GOT3 (cell line): ENCODE measurements around the gene BRCA1.
"Not testable (repeated sequence)": the region's sequence is repeated elsewhere in the genome, so short reads cannot be mapped to it uniquely, and the experiment has no call there.

Experiments
- DNase-seq: peaks from one replicate; lab custom pipeline; 2025; ENCODE audit warnings: mixed read lengths; lab: John Stamatoyannopoulos, UW

Gene BRCA1

DNA sequence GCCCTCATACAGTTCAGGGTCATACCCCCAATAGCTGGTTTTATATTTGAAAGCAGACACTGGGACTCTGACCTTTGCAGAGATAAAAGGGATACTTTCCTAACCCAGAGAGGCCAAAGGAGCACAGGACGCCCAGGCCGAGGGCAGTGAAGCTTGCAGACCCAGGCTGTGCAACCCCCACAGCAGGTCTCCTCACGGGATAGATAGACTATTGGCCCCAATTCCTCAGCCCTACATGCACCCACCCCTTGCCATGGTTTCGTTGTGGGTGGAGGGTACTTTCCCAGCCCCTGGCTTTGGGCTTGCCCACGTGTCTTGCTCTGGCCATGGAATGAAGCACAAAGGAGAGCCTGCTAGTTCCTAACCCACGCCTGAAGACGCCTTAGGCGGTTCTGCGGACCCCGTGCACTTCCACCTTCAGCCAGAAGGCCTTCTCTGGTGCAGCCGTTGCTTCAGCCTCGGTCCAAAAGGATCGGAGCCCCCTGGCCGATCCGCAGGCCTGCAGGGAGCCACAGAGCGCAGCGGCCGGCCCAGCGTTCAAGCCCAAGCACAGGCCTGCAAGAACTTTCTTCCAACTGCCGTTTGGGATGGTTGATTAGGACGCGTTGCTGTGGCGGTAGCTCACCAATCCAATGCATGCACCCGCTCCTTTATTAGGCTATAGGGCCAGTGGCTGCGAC is 9.8 kb upstream of the BRCA1 start:
- DNase-seq, result no peak

DNA sequence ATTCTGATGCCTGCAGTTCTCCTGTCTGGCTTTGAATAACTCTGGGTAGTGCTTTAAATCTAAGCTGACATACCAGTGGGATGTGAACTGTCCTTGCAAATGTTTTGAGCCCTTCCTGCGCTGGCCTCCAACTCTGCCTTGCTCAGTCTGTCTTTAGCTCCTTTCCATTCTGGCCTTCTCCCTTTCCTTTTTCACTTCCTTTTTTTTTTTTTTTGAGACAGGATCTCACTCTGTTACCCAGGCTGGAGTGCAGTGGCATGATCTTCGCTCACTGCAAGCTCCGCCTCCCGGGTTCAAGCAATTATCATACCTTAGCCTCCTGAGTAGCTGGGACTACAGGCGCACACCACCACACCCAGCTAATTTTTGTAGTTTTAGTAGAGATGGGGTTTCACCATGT is 8.3 kb upstream of the BRCA1 start:
- not testable (repeated sequence) for DNase-seq

DNA sequence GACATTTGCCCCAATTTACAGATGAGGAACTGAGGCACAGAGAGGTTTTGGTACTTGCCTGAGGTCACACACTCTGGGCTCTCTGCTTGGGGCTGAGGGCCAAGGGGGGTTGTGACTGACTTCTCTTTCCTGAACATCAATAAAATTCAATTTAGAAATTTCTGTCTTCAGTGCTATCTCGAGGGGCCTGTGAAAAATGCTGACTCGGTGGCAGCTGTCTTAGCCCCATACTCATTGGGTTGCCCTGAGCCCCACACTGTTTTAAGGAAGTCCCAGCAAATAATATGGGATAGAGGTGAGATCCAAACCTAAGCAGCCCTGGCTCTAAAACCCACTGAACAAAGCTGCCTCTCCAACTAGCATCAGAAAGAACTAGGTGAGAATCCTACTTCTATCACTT is 7.0 kb upstream of the BRCA1 start:
- DNase-seq, result no peak

DNA sequence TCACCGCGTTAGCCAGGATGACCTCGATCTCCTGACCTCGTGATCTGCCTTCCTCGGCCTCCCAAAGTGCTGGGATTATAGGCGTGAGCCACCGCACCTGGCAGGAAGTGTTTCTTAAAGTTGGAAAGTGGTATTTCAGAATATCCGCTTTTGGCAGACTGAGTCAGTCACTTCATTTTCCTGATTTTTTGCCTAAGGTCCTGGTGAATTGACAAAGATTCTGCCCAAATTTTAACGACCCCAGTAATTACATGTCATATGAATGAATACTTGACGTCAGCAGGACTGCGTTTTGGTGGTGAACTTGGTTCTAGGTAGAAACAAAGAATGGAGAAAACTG is 4.5 kb upstream of the BRCA1 start:
- no peak for DNase-seq

DNA sequence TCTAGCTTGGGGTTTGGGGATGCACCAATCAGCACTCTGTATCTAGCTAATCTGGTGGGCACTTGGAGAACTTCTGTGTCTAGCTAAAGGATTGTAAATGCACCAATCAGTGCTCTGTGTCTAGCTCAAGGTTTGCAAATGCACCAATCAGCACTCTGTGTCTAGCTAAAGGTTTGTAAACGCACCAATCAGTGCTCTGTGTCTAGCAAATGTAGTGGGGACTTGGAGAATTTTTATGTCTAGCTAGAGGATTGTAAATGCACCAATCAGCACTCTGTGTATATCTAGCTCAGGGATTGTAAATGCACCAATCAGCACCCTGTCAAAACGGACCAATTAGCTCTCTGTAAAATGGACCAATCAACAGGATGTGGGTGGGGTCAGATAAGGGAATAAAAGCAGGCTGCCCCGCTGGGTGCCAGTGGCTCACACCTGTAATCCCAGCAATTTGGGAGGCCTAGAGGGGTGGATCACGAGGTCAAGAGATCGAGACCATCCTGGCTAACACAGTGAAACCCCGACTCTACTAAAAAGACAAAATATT is 2.2 kb upstream of the BRCA1 start:
- DNase-seq, result not testable (repeated sequence)

DNA sequence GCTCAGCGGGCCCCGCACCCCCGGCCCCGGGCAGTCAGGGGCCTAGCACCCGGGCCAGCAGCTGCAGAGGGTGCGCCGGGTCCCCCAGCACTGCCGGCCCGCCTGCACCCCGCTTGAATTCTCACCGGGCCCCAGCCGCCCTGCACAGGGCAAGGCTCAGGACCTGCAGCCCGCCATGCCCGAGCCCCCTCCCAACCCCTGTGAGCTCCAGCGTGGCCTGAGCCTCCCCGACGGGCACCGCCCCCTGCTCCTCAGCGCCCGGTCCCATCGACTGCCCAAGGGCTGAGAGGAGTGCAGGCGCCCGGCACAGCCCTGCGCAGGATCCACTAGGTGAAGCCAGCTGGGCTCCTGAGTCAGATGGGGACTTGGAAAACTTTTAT is 1.7 kb upstream of the BRCA1 start:
- no peak for DNase-seq

DNA sequence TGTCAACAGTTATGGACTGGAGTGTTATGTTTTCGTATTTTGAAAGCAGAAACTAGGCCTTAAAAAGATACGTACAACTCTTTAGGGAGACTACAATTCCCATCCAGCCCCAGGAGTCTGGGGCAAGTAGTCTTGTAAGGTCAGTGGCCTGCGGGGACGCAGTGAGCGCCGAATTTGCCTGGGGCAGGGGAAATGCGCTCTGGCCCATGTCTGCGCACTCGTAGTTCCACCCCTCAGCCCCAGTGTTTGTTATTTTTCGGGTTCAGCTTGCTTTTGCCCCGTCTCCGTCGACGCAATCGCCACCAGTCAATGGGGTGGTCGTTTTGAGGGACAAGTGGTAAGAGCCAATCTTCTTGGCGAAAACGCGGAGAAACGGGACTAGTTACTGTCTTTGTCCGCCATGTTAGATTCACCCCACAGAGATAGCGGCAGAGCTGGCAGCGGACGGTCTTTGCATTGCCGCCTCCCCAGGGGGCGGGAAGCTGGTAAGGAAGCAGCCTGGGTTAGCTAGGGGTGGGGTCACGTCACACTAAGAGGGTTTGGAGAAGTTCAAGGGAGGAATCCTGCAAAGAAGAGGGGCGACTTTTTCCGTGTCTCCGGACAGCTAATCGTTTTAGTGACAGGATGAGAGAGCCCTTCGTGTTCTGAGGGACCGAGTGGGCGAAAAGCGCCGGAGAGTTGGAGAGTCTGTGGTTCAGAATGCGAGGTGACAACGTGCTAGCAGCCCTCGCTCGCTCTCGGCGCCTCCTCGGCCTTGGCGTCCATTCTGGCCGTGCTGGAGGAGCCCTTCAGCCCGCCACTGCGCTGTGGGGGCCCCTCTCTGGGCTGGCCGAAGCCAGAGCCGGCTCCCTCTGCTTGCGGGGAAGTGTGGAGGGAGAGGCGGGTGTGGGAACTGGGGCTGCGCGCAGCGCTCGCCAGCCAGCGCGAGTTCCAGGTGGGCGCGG is 1.1 kb upstream of the BRCA1 start:
- DNase-seq, result no peak

DNA sequence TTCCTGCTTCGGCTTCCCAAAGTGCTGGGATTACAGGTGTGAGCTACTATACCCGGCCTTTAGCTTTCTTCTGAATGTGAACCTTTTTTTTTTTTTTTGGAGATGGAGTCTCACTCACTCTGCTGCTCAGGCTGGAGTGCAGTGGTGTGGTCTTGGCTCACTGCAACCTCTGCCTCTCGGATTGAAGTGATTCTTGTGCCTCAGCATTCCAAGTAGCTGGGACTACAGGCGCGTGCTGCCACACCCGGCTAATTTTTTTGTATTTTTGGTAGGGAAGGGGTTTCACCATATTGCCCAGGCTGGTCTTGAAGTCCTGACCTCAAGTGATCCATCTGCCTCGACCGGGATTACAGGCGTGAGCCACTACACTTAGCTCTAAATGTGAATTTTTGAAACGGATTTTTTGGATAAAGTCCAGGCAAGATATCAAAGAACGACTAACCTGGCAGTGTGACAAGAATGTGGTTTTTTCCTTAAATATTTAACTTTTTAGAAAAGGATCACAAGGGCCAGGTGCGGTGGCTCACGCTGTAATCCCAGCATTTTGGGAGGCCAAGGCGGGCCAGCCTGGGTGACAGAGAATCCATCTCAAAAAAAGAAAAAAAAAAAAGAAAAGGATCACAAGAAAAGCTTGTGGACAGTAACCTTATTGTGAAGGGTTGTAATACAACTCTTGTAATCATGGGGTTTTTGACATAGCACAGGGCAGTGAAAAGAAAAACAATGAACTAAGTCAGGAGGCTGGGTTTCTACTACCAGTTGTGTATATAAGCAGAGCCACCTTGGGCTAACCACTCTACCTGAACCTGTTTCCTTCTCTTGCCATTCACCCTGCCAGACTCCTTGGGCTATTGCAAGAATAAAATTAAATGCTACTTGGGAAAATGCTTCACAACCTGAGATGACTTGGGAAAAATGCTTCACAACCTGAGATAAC is 6.2 kb downstream of the BRCA1 start:
- no peak for DNase-seq

DNA sequence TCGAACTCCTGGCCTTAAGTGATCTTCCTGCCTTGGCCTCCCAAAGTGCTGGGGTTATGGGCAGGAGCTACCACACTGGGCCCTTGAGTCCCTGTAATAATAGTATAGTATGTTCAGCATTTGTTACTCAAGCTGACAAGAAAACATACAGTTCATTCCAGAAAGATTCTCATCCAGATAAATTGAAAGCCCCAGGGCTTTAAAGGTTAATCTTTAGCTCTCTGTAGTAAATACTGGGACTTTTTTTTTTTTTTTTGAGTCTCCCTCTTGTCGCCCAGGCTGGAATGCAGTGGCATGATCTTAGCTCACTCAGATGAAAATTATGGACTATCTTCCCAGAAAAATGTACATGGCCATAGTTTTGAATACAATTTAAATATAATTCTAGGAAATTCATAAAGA is 11.0 kb downstream of the BRCA1 start:
- DNase-seq, result no peak

DNA sequence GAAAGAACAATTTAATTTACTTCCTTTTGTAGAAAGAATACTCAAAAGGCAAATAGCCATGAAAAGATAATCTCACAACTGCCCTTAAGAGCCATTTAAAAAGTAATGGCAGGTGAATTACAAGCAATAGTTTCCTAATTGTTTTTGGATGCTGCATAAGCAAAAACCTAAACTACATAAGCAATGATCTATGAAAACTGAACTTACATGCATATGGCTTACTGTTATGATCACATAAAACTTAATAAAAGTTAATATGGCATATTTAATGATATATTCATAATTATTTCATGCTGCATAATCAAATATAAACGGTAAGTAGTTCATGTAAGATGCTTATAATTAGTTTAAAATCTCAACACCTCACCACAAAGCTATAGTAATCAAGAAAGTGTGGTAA is 18.6 kb downstream of the BRCA1 start:
- no peak for DNase-seq

DNA sequence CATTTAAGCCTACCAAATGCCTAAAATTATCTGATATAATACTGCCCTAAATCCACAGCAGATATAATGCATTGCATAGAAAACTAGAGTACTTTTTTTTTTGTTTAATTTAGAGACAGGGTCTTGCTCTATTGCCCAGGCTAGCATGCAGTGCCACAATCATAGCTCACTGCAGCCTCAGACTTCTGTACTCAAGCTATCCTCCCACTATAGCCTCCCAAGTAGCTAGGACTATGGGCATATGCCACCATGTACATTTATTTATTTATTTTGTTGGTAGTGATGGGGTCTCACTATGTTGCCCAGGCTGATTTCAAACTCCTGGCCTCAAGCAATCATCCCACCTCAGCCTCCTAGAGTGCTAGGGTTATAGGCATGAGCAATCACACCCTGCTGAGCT is 20.0 kb downstream of the BRCA1 start:
- DNase-seq, result no peak

DNA sequence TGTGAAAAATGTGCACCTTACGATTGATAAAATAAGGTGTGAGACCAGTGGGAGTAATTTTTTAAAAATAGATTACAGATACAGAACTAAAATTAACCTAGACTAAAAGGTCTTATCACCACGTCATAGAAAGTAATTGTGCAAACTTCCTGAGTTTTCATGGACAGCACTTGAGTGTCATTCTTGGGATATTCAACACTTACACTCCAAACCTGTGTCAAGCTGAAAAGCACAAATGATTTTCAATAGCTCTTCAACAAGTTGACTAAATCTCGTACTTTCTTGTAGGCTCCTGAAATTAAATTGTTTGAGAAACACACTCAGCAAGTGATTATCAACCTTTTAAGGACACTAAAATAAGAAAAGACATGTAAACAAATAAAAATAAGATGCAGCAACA is 20.5 kb downstream of the BRCA1 start:
- DNase-seq, result no peak

DNA sequence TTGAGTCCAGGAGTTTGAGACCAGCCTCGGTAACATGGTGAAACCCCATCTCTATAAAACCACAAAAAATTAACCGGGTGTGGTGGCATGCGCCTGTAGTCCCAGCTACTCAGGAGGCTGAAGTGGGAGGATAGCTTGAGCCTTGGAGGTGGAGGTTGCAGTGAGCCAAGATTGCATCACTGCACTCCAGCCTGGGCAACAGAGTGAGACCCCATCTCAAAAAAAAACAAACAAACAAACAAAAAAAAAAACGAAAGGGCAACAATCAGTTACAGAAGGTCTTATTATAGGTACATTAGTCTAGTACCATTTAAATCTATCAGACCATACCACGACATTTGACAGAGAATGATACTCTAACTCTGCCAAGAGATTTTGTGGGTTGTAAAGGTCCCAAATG is 29.8 kb downstream of the BRCA1 start:
- not testable (repeated sequence) for DNase-seq

DNA sequence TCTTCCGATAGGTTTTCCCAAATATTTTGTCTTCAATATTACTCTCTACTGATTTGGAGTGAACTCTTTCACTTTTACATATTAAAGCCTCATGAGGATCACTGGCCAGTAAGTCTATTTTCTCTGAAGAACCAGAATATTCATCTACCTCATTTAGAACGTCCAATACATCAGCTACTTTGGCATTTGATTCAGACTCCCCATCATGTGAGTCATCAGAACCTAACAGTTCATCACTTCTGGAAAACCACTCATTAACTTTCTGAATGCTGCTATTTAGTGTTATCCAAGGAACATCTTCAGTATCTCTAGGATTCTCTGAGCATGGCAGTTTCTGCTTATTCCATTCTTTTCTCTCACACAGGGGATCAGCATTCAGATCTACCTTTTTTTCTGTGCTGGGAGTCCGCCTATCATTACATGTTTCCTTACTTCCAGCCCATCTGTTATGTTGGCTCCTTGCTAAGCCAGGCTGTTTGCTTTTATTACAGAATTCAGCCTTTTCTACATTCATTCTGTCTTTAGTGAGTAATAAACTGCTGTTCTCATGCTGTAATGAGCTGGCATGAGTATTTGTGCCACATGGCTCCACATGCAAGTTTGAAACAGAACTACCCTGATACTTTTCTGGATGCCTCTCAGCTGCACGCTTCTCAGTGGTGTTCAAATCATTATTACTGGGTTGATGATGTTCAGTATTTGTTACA is 30.9 kb downstream of the BRCA1 start:
- DNase-seq, result no peak

DNA sequence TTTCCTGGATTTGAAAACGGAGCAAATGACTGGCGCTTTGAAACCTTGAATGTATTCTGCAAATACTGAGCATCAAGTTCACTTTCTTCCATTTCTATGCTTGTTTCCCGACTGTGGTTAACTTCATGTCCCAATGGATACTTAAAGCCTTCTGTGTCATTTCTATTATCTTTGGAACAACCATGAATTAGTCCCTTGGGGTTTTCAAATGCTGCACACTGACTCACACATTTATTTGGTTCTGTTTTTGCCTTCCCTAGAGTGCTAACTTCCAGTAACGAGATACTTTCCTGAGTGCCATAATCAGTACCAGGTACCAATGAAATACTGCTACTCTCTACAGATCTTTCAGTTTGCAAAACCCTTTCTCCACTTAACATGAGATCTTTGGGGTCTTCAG is 32.3 kb downstream of the BRCA1 start:
- DNase-seq, result no peak

DNA sequence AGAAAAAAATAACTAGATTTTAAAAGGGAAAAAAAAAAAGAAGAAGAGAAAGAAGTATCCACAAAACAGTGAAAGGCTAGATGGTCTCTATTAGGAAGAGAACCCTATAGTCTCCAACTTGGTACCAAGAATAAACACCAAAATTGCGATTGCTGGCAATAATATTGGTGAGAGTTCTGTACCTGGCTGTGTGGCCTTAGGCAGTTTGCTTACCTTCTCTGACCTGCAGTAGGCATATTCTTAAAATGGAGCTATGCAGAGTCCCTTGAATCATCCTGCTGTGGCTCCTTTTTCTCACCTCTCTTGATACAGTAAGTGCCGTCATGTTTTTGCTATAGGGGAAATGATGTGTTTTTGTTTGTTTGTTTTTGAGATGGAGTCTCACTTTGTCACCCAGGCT is 35.1 kb downstream of the BRCA1 start:
- no peak for DNase-seq

DNA sequence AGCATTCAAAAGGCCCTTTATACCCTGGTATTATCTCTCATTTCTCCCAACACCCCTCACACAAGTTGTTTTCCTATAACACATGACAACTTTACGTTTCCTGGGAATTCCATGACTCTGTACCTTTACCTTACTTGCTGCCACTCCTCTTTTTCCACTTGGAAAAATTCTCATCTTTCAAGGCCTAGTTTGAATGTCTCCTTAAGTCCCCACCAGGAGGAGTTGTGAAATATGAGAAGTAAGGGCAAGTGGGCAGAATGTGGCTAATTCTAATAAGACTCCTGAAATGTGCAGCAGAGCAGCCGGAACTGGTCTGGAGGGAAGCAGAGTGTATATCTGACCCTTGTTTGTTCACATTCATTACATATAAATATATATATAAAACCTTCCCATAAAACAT is 39.7 kb downstream of the BRCA1 start:
- DNase-seq, result no peak

DNA sequence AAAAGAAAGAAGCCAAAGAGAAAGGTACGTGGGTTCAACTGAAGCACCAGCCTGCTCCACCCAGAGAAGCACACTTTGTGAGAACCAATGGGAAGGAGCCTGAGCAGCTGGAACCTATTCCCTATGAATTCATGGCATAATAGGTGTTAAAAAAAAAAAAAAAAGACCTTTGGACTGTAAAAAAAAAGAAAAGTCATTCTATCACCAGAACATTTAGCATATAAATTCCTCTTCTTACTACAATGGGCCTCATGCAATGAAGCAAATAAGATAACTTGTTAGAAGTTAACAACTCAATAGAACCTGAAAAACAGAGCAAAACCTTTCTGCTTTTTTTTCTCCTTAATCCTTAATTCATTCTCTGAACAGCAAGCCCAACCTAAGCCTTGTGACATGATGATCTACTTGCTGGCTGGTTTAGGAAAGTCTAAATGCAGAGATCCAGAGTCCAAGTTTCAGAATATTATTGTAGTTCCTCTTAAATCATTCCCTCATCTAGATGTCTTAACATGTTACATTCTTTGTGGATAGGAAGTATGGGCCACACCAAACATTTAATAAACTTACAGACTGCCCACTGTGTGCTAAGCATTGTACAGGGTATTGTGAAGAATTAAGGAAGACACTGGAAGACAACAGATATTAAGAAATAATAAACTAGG is 45.4 kb downstream of the BRCA1 start:
- no peak for DNase-seq

DNA sequence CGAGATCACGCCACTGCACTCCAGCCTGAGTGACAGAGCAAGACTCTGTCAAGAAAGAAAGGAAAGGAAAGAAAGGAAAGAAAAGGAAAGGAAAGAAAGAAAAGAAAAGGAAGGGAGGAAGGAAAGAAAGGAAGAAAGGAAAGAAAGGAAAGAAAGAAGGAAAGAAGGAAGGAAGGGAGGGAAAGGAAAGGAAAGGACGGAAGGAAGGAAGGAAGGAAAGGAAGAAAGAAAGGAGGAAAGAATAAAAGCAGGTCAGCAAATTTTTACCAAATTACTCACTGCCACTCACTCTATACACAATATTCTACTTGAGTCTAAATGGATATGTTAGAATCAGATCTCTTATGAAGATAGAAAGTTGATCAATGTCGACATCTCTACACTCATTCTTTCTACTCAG is 50.3 kb downstream of the BRCA1 start:
- no peak for DNase-seq

DNA sequence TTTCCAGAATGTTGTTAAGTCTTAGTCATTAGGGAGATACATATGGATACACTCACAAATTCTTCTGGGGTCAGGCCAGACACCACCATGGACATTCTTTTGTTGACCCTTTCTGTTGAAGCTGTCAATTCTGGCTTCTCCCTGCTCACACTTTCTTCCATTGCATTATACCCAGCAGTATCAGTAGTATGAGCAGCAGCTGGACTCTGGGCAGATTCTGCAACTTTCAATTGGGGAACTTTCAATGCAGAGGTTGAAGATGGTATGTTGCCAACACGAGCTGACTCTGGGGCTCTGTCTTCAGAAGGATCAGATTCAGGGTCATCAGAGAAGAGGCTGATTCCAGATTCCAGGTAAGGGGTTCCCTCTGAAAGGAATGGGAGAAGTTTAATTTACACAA is 54.3 kb downstream of the BRCA1 start:
- DNase-seq, result no peak

DNA sequence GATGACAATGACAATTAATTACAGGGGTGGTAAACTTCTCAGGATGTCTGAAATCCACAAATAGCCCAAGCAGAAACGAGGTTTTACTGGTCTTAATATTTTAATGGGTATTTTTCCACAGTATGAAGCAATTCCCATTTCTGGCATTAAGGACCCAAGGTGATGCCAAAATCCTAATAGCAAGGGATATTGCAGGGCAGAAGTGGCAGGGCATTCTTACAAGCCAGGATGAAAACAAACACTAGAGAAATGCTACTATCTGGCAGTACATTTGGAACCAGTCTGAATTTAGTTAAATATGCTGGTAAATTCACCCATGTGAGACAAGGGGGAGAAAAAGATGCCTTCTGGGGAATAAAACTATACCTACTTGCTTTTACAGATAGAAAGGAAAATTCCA is 54.9 kb downstream of the BRCA1 start:
- DNase-seq, result no peak
